Cardiac muscle cell (in vitro differentiated cells and primary cell): Measurements from ENCODE around the gene PPP1R14B. TPM values are rescaled to one million over a fixed set of nuclear protein-coding genes. Genes with fewer than 3 reads are reported as not detected.

Source experiments
- DNase-seq, 2 donors: peaks; one replicate each; pipeline versions ENCODE4 v3.0.0 to v3.0.0-alpha.2; 2010 to 2017; ENCODE audit warnings: low read depth in 1 of 2, low spot score in 1 of 2
- H3K27ac ChIP-seq: fragments of 200-600 bp; sonication (generic); 2 replicates; pipeline ENCODE4 v1.5.1; 2016
- H3K27me3 ChIP-seq: fragments of 200-600 bp; sonication (generic); 2 replicates; pipeline ENCODE4 v1.6.0; 2016; ENCODE audit warnings: control low read depth
- H3K36me3 ChIP-seq: fragments of 200-600 bp; sonication (generic); 2 replicates; pipeline ENCODE4 v1.5.1; 2016; ENCODE audit warnings: control low read depth
- H3K4me1 ChIP-seq: fragments of 200-600 bp; sonication (generic); 2 replicates; pipeline ENCODE4 v1.8.1; 2017; ENCODE audit warnings: low read depth, mild to moderate bottlenecking, mixed run types
- H3K4me3 ChIP-seq: fragments of 200-600 bp; sonication (generic); 2 replicates; pipeline ENCODE4 v1.5.1; 2016; ENCODE audit warnings: mild to moderate bottlenecking
- H3K9me3 ChIP-seq: fragments of 200-600 bp; sonication (generic); 2 replicates; pipeline ENCODE4 v1.5.1; 2017; ENCODE audit warnings: low read depth, mild to moderate bottlenecking, control low read depth
- CTCF ChIP-seq: IDR thresholded peaks from 2 replicates; pipeline ENCODE4 v1.5.1; 2012; ENCODE audit warnings: low read depth, mild to moderate bottlenecking, low read length
- polyA plus RNA-seq: library from polyadenylated mRNA; unstranded; fragments of >200 nt; fragmentation: Nextera tagmentation; extraction: Ambion mirVana; gene quantifications from 2 replicates; pipeline ENCODE4 v1.2.1, GENCODE V29; 2016
- total RNA-seq: library from RNA; depleted of rRNA; stranded (reverse); fragments of >200 nt; gene quantifications from 2 replicates; pipeline ENCODE4 v1.2.3, GENCODE V29; 2016

PPP1R14B gene
- total and polyA plus RNA-seq, 2 experiments from 2014 or later: 220 to 288 TPM

GRCh38 chr11:64230171-64230984 is 16.4 kb downstream of the PPP1R14B start, which contains the start of gene DNAJC4:
TSS of gene DNAJC4 (plus strand) at chr11:64230548. CDS start at chr11:64230855, 307 bp downstream.
- Histone ChIP-seq H3K27ac (peak within 1 kb of the TSS; percentile 61), H3K36me3 (no peaks in the 10 kb centered on the region), H3K4me1 (peaks cover 19% of the 10 kb centered on the region), H3K27me3 (no peaks in the 10 kb centered on the region), H3K9me3 (no peaks in the 10 kb centered on the region), H3K4me3 (peak within 1 kb of the TSS; percentile 50)
- DNase-seq: peak; percentile 90 to 98
- TF ChIP-seq CTCF: no peak

DNA sequence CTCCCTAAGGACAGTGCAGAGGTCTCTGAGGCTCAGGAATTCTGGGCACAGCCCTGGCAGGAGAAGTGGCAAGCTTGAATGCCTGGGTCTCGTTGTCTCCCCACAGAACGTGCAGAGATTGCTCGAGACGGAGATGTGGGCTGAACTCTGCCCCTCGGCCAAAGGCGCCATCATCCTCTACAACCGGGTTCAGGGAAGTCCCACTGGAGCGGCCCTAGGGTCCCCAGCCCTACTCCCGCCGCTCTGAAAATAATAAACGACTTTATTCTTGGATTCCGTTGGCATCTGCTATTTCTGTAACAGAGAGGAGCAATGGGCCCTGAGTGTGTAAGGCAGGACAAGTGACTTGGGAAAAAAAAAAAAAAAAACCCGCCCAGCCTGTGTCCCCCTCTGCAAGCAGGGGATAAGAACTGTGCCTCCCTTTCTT is 17.0 kb downstream of the PPP1R14B start:
- Histone ChIP-seq H3K9me3 (no peaks in the 10 kb centered on the region), H3K4me1 (peaks cover 25% of the 10 kb centered on the region), H3K36me3 (no peaks in the 10 kb centered on the region), H3K27ac (peak overlapping the region; percentile 5), H3K4me3 (peak overlapping the region; percentile 50), H3K27me3 (no peaks in the 10 kb centered on the region)
- no peak for TF ChIP-seq CTCF
- no peak for DNase-seq

DNA sequence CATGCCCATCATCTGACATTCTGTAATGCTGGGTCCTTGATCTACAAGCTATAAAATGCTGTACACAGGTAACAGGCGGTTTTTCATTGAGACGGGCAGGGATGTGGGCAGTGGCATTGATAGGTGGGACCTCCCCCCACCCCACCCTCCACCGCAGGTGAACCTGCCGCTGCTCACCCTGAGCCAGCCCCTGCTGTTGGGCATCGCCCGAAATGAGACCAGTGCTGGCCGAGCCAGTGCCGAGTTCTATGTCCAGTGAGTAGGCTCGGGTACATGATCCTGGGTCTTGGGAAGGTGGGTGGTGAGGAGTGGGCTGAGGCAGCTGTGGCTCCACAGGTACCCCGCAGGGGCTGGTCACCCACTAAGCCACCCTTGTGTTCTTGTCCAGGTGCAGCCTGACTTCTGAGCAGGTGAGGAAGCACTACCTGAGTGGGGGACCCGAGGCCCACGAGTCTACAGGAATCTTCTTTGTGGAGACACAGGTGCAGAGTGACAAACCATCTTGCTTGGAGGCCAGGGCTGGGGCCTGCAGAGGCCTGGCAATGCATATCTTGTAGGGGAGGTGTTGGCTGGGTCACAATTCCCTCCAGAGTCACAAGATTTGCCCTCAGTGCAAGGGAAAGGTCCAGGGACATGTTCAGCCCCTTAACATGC is 17.5 kb downstream of the PPP1R14B start:
- H3K27me3 ChIP-seq: no peaks in the 10 kb centered on the region
- TF ChIP-seq CTCF: no peak
- H3K36me3 ChIP-seq: no peaks in the 10 kb centered on the region
- H3K4me3 ChIP-seq: no peak overlapping the region
- DNase-seq: no peak
- peak overlapping the region; percentile 5 for H3K27ac ChIP-seq
- H3K4me1 ChIP-seq: peaks cover 25% of the 10 kb centered on the region
- H3K9me3 ChIP-seq: no peaks in the 10 kb centered on the region

- H3K9me3 ChIP-seq: no peaks in the 10 kb centered on the region
- no peak for TF ChIP-seq CTCF
- peaks cover 20% of the 10 kb centered on the region for H3K4me1 ChIP-seq
- peak in 1 of 2 donors; percentile 36 for DNase-seq
- H3K36me3 ChIP-seq: peaks cover 4% of the 10 kb centered on the region
- no peak overlapping the region for H3K4me3 ChIP-seq
- H3K27ac ChIP-seq: no peak overlapping the region
- H3K27me3 ChIP-seq: no peaks in the 10 kb centered on the region
These were observed 19.3 kb downstream of the PPP1R14B start for GRCh38 chr11:64227405-64227956.

GRCh38 chr11:64226507-64227051 is 20.2 kb downstream of the PPP1R14B start:
- Histone ChIP-seq H3K36me3 (peaks cover 4% of the 10 kb centered on the region), H3K27me3 (no peaks in the 10 kb centered on the region), H3K4me3 (peak overlapping the region; percentile 68), H3K9me3 (no peaks in the 10 kb centered on the region), H3K4me1 (peaks cover 20% of the 10 kb centered on the region), H3K27ac (no peak overlapping the region)
- DNase-seq: no peak
- no peak for TF ChIP-seq CTCF
